HEK293 (cell line): ENCODE measurements around the gene NKAP.

Experiments
- CTCF ChIA-PET: fragments of 350-600 bp; formaldehyde crosslinking; extraction: SDS; loops from one replicate; lab custom pipeline; 2021; ENCODE audit warnings: antibody characterized with exemption; lab: Yijun Ruan, JAX
- POLR2A ChIA-PET: fragments of 300-600 bp; formaldehyde crosslinking; extraction: SDS; loops from one replicate; lab custom pipeline; 2020; ENCODE audit warnings: antibody characterized with exemption, inconsistent platforms; lab: Yijun Ruan, JAX
- H3K27ac ChIP-seq: fragments of 200-500 bp; sonication (Bioruptor generic); 2 replicates; pipeline ENCODE4 v1.5.1; 2014; ENCODE audit warnings: low read depth, low read length, control low read depth, inconsistent platforms; ENCODE audit errors: extremely low read depth
- H3K36me3 ChIP-seq, 2 experiments: fragments of 200-500 bp in 1 of 2; sonication (Bioruptor generic) in 1 of 2; 1 replicate in 1 of 2; 2 replicates in 1 of 2; pipeline ENCODE4 v1.5.1; 2014 to 2017; ENCODE audit warnings: inconsistent platforms in 2 of 2, low read length in 2 of 2; ENCODE audit not compliant: control insufficient read depth in 2 of 2, insufficient read depth in 1 of 2
- H3K4me1 ChIP-seq: fragments of 200-500 bp; sonication (Bioruptor generic); 2 replicates; pipeline ENCODE4 v1.5.1; 2014; ENCODE audit warnings: mild to moderate bottlenecking, low read length, inconsistent platforms; ENCODE audit not compliant: control insufficient read depth, insufficient read depth
- H3K4me3 ChIP-seq: 2 replicates; pipeline ENCODE4 v1.5.1; 2011; ENCODE audit warnings: low read depth, mild to moderate bottlenecking, control low read depth, low read length, moderate library complexity
- H3K9me3 ChIP-seq: fragments of 200-500 bp; sonication (Bioruptor generic); 2 replicates; pipeline ENCODE4 v1.5.1; 2014; ENCODE audit warnings: low read depth, low read length, inconsistent platforms; ENCODE audit not compliant: control insufficient read depth, insufficient read depth
- GFI1B ChIP-seq: fragments of 450-650 bp; formaldehyde crosslinking; IDR thresholded peaks from 2 replicates; pipeline ENCODE4 v1.5.1; 2016; ENCODE audit warnings: missing biosample characterization, missing genetic modification characterization
- GLIS2 ChIP-seq: fragments of 450-650 bp; formaldehyde crosslinking; IDR thresholded peaks from 2 replicates; pipeline ENCODE4 v1.5.1; 2016; ENCODE audit warnings: missing biosample characterization, missing genetic modification characterization
- KLF8 ChIP-seq: fragments of 450-650 bp; formaldehyde crosslinking; IDR thresholded peaks from 2 replicates; pipeline ENCODE4 v1.5.1; 2016; ENCODE audit warnings: missing biosample characterization, missing genetic modification characterization
- MZF1 ChIP-seq: fragments of 450-650 bp; formaldehyde crosslinking; IDR thresholded peaks from 2 replicates; pipeline ENCODE4 v1.5.1; 2017; ENCODE audit warnings: missing biosample characterization, missing genetic modification characterization, borderline replicate concordance
- SP2 ChIP-seq: fragments of 450-650 bp; formaldehyde crosslinking; IDR thresholded peaks from 2 replicates; pipeline ENCODE4 v1.5.1; 2016; ENCODE audit warnings: missing biosample characterization, missing genetic modification characterization
- SP3 ChIP-seq: fragments of 450-650 bp; formaldehyde crosslinking; IDR thresholded peaks from 2 replicates; pipeline ENCODE4 v1.5.1; 2016; ENCODE audit warnings: missing biosample characterization, missing genetic modification characterization
- ZBTB21 ChIP-seq: fragments of 450-650 bp; formaldehyde crosslinking; IDR thresholded peaks from 2 replicates; pipeline ENCODE4 v1.5.1; 2017; ENCODE audit warnings: missing biosample characterization, missing genetic modification characterization
- ZFP3 ChIP-seq: fragments of 450-650 bp; formaldehyde crosslinking; IDR thresholded peaks from 2 replicates; pipeline ENCODE4 v1.5.1; 2016; ENCODE audit warnings: low read depth, missing biosample characterization, missing genetic modification characterization
- ZNF112 ChIP-seq: fragments of 450-650 bp; formaldehyde crosslinking; IDR thresholded peaks from 2 replicates; pipeline ENCODE4 v1.5.0; 2017; ENCODE audit warnings: missing biosample characterization, missing genetic modification characterization
- ZNF169 ChIP-seq: fragments of 450-650 bp; formaldehyde crosslinking; IDR thresholded peaks from 2 replicates; pipeline ENCODE4 v1.5.1; 2016; ENCODE audit warnings: missing biosample characterization, missing genetic modification characterization
- ZNF211 ChIP-seq: fragments of 450-650 bp; formaldehyde crosslinking; IDR thresholded peaks from 2 replicates; pipeline ENCODE4 v1.5.1; 2016; ENCODE audit warnings: low read depth, missing biosample characterization, missing genetic modification characterization
- ZNF221 ChIP-seq: fragments of 450-650 bp; formaldehyde crosslinking; IDR thresholded peaks from 2 replicates; pipeline ENCODE4 v1.5.1; 2017; ENCODE audit warnings: missing biosample characterization, missing genetic modification characterization, borderline replicate concordance
- ZNF292 ChIP-seq: fragments of 450-650 bp; formaldehyde crosslinking; IDR thresholded peaks from 2 replicates; pipeline ENCODE4 v1.5.1; 2016; ENCODE audit warnings: low read depth, missing biosample characterization, missing genetic modification characterization, borderline replicate concordance
- ZNF37A ChIP-seq: fragments of 450-650 bp; IDR thresholded peaks from 2 replicates; pipeline ENCODE4 v1.5.1; 2018; ENCODE audit warnings: missing biosample characterization, missing genetic modification characterization
- ZNF391 ChIP-seq: fragments of 450-650 bp; formaldehyde crosslinking; IDR thresholded peaks from 2 replicates; pipeline ENCODE4 v1.5.1; 2016; ENCODE audit warnings: low read depth, missing biosample characterization, missing genetic modification characterization, borderline replicate concordance
- ZNF843 ChIP-seq: fragments of 450-650 bp; formaldehyde crosslinking; IDR thresholded peaks from 2 replicates; pipeline ENCODE4 v1.5.1; 2016; ENCODE audit warnings: missing biosample characterization, missing genetic modification characterization
- TF ChIP-seq, protein P1 (sequence below): fragments of 450-650 bp; formaldehyde crosslinking; IDR thresholded peaks from 2 replicates; pipeline ENCODE4 v1.5.1; 2017; ENCODE audit warnings: missing biosample characterization, missing genetic modification characterization
- TF ChIP-seq, protein P2 (sequence below): fragments of 450-650 bp; formaldehyde crosslinking; IDR thresholded peaks from 2 replicates; pipeline ENCODE4 v1.5.1; 2016; ENCODE audit warnings: missing biosample characterization, missing genetic modification characterization
- TF ChIP-seq, protein P3 (sequence below): fragments of 450-650 bp; formaldehyde crosslinking; IDR thresholded peaks from 2 replicates; pipeline ENCODE4 v1.5.1; 2016; ENCODE audit warnings: missing biosample characterization, missing genetic modification characterization, borderline replicate concordance
- TF ChIP-seq, protein P4 (sequence below): fragments of 450-650 bp; formaldehyde crosslinking; IDR thresholded peaks from 2 replicates; pipeline ENCODE4 v1.5.1; 2016; ENCODE audit warnings: missing biosample characterization, missing genetic modification characterization
- TF ChIP-seq, protein P5 (sequence below): fragments of 450-650 bp; formaldehyde crosslinking; IDR thresholded peaks from 2 replicates; pipeline ENCODE4 v1.5.1; 2016; ENCODE audit warnings: missing biosample characterization, missing genetic modification characterization
- TF ChIP-seq, protein P6 (sequence below): fragments of 450-650 bp; formaldehyde crosslinking; IDR thresholded peaks from 2 replicates; pipeline ENCODE4 v1.5.1; 2017; ENCODE audit warnings: missing biosample characterization, mild to moderate bottlenecking, missing genetic modification characterization, moderate library complexity

Gene NKAP

DNA sequence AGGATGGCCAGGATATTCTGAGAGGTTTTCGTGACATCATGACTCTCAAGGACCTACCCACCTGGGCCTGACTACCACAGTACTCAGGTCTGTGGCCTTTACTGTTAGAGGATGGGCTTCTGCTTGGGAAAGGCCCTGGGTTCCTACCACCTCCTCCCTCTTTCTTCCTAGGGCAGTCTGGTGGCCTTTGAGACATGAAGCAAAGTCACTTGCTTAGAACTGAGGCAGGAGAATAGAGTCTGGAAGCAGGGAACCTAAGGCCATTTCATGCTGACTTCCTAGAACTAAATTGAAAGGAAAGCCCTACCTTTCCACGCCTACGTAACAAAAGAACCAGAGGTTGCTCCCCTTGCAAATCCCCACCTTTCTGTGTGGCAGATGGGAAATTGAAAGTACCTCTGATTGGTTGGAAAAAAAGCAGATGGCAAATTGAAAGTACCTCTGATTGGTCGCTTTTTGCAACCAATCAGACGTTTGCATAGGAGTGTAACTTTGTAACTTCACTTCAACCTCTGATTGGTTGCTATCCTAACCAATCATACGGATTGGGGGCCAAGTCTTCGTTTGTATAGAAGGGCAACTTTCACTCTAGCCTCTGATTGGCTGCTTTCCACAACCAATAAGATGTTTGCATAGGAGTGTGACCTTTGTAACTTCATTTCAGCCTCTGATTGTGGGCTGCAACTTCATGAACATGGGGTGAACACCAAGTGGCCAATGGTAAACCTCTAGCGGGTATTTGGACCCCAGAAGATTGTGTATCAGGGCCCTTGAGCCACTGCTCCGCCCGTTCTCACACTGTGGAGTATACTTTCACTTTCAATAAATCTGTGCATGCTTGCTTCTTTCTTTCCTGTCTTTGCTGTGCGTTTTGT, 57.8 kb downstream of the NKAP start:
- TF ChIP-seq MZF1 (tag by site-specific recombination) (peak; percentile 57; the same call in 1 of the 2 replicates), ZNF211 (tag by site-specific recombination) (no peak), SP3 (0 out of 2 replicates have a peak, but pooled peaks have one; percentile 18), ZNF37A (tag by site-specific recombination) (no peak), ZNF169 (no peak), ZNF843 (tag by site-specific recombination) (no peak), ZNF391 (tag by site-specific recombination) (no peak), ZNF221 (tag by site-specific recombination) (no peak), ZNF292 (tag by site-specific recombination) (no peak), ZNF112 (tag by site-specific recombination) (no peak), ZBTB21 (tag by site-specific recombination) (no peak), KLF8 (no peak), GLIS2 (no peak), SP2 (tag by site-specific recombination) (peak; percentile 68), GFI1B (no peak), ZFP3 (tag by site-specific recombination) (no peak)
- TF ChIP-seq, protein P1, sequence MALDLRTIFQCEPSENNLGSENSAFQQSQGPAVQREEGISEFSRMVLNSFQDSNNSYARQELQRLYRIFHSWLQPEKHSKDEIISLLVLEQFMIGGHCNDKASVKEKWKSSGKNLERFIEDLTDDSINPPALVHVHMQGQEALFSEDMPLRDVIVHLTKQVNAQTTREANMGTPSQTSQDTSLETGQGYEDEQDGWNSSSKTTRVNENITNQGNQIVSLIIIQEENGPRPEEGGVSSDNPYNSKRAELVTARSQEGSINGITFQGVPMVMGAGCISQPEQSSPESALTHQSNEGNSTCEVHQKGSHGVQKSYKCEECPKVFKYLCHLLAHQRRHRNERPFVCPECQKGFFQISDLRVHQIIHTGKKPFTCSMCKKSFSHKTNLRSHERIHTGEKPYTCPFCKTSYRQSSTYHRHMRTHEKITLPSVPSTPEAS (tag by site-specific recombination): no peak
- TF ChIP-seq, protein P2, sequence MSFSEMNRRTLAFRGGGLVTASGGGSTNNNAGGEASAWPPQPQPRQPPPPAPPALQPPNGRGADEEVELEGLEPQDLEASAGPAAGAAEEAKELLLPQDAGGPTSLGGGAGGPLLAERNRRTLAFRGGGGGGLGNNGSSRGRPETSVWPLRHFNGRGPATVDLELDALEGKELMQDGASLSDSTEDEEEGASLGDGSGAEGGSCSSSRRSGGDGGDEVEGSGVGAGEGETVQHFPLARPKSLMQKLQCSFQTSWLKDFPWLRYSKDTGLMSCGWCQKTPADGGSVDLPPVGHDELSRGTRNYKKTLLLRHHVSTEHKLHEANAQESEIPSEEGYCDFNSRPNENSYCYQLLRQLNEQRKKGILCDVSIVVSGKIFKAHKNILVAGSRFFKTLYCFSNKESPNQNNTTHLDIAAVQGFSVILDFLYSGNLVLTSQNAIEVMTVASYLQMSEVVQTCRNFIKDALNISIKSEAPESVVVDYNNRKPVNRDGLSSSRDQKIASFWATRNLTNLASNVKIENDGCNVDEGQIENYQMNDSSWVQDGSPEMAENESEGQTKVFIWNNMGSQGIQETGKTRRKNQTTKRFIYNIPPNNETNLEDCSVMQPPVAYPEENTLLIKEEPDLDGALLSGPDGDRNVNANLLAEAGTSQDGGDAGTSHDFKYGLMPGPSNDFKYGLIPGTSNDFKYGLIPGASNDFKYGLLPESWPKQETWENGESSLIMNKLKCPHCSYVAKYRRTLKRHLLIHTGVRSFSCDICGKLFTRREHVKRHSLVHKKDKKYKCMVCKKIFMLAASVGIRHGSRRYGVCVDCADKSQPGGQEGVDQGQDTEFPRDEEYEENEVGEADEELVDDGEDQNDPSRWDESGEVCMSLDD (tag by site-specific recombination): no peak
- TF ChIP-seq, protein P3, sequence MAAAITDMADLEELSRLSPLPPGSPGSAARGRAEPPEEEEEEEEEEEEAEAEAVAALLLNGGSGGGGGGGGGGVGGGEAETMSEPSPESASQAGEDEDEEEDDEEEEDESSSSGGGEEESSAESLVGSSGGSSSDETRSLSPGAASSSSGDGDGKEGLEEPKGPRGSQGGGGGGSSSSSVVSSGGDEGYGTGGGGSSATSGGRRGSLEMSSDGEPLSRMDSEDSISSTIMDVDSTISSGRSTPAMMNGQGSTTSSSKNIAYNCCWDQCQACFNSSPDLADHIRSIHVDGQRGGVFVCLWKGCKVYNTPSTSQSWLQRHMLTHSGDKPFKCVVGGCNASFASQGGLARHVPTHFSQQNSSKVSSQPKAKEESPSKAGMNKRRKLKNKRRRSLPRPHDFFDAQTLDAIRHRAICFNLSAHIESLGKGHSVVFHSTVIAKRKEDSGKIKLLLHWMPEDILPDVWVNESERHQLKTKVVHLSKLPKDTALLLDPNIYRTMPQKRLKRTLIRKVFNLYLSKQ (tag by site-specific recombination): no peak
- TF ChIP-seq, protein P4, sequence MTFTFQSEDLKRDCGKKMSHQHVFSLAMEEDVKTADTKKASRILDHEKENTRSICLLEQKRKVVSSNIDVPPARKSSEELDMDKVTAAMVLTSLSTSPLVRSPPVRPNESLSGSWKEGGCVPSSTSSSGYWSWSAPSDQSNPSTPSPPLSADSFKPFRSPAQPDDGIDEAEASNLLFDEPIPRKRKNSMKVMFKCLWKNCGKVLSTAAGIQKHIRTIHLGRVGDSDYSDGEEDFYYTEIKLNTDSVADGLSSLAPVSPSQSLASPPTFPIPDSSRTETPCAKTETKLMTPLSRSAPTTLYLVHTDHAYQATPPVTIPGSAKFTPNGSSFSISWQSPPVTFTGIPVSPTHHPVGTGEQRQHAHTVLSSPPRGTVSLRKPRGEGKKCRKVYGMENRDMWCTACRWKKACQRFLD (tag by site-specific recombination): no peak
- TF ChIP-seq, protein P5, sequence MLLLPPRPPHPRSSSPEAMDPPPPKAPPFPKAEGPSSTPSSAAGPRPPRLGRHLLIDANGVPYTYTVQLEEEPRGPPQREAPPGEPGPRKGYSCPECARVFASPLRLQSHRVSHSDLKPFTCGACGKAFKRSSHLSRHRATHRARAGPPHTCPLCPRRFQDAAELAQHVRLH (tag by site-specific recombination): no peak
- TF ChIP-seq, protein P6, sequence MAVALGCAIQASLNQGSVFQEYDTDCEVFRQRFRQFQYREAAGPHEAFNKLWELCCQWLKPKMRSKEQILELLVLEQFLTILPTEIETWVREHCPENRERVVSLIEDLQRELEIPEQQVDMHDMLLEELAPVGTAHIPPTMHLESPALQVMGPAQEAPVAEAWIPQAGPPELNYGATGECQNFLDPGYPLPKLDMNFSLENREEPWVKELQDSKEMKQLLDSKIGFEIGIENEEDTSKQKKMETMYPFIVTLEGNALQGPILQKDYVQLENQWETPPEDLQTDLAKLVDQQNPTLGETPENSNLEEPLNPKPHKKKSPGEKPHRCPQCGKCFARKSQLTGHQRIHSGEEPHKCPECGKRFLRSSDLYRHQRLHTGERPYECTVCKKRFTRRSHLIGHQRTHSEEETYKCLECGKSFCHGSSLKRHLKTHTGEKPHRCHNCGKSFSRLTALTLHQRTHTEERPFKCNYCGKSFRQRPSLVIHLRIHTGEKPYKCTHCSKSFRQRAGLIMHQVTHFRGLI (tag by site-specific recombination): no peak
- H3K4me1 ChIP-seq: no peaks in the 10 kb centered on the region
- no peak overlapping the region for H3K4me3 ChIP-seq
- H3K36me3 ChIP-seq: no peaks in the 10 kb centered on the region
- H3K9me3 ChIP-seq: no peaks in the 10 kb centered on the region
- POLR2A ChIA-PET: no interaction called here
- no peak overlapping the region for H3K27ac ChIP-seq
- CTCF ChIA-PET: interaction anchor here (0.5 kb wide), 1 partner anchor 132 kb away, joined by 3 read pairs; no protein-coding TSS in a partner anchor
